PC-3 (cell line): ENCODE data around the gene CHD2.

Source experiments
- EZH2 ChIP-seq: fragments of 300-600 bp; sonication (generic); IDR thresholded peaks from one replicate; pipeline ENCODE4 v1.6.1; 2017; ENCODE audit warnings: antibody characterized with exemption, mild to moderate bottlenecking, low read length; ENCODE audit not compliant: unreplicated experiment
- EZH2phosphoT487 ChIP-seq: fragments of 300-600 bp; sonication (generic); IDR thresholded peaks from 2 replicates; pipeline ENCODE4 v1.6.1; 2018; ENCODE audit warnings: mild to moderate bottlenecking, antibody characterized with exemption, low read length, borderline replicate concordance
- TF ChIP-seq, protein P1 (sequence below): fragments of 300-600 bp; sonication (generic); conservative IDR thresholded peaks from 2 replicates; pipeline ENCODE4 v1.5.1; 2017; ENCODE audit warnings: antibody characterized with exemption, low read depth, mild to moderate bottlenecking, low read length

DNA sequence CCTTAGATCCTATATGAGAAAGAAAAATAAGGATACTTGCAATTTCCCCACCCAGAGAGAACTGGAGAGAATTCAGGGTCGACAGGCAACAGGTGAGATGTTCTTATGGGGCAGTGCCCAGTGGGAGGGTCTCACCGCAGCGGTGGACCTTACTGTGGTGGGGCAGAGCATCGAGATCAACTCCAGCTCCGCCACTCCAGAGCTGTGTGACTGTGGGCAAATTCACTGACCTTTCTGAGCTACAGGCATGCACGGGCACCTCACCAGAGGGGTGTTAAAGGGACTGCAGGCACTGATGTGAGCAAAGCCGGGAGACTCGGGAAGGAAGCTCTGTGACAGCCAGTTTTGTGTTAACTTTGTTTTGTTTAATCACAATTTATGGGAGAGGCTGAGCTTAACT lies 158.0 kb downstream of the CHD2 start:
- TF ChIP-seq, protein P1, sequence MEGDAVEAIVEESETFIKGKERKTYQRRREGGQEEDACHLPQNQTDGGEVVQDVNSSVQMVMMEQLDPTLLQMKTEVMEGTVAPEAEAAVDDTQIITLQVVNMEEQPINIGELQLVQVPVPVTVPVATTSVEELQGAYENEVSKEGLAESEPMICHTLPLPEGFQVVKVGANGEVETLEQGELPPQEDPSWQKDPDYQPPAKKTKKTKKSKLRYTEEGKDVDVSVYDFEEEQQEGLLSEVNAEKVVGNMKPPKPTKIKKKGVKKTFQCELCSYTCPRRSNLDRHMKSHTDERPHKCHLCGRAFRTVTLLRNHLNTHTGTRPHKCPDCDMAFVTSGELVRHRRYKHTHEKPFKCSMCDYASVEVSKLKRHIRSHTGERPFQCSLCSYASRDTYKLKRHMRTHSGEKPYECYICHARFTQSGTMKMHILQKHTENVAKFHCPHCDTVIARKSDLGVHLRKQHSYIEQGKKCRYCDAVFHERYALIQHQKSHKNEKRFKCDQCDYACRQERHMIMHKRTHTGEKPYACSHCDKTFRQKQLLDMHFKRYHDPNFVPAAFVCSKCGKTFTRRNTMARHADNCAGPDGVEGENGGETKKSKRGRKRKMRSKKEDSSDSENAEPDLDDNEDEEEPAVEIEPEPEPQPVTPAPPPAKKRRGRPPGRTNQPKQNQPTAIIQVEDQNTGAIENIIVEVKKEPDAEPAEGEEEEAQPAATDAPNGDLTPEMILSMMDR, result no peak
- no peak for TF ChIP-seq EZH2phosphoT487
- no peak for TF ChIP-seq EZH2
